IMR-90 (cell line): ENCODE data around the gene DIP2B.

Experiments used
- CEBPB ChIP-seq: IDR thresholded peaks from 2 replicates; pipeline ENCODE4 v1.6.1; 2012; ENCODE audit warnings: low read depth, low read length, improper control_type of control experiment
- FOS ChIP-seq: fragments of 150-350 bp; IDR thresholded peaks from 2 replicates; pipeline ENCODE4 v1.6.1; 2016; ENCODE audit warnings: low read depth, low read length
- MAZ ChIP-seq: IDR thresholded peaks from 2 replicates; pipeline ENCODE4 v1.6.1; 2012; ENCODE audit warnings: low read depth, mild to moderate bottlenecking, low read length, improper control_type of control experiment, moderate library complexity, borderline replicate concordance
- MXI1 ChIP-seq: IDR thresholded peaks from 2 replicates; pipeline ENCODE4 v1.6.1; 2012; ENCODE audit warnings: low read depth, mild to moderate bottlenecking, low read length, moderate library complexity, borderline replicate concordance
- POLR2A ChIP-seq: IDR thresholded peaks from 2 replicates; pipeline ENCODE4 v1.6.1; 2012; ENCODE audit warnings: mild to moderate bottlenecking, low read depth, low read length
- RAD21 ChIP-seq: IDR thresholded peaks from 2 replicates; pipeline ENCODE4 v1.6.1; 2012; ENCODE audit warnings: low read length, improper control_type of control experiment
- RCOR1 ChIP-seq: IDR thresholded peaks from 2 replicates; pipeline ENCODE4 v1.6.1; 2012; ENCODE audit warnings: mild to moderate bottlenecking, low read length, improper control_type of control experiment; ENCODE audit not compliant: insufficient replicate concordance
- RFX5 ChIP-seq: IDR thresholded peaks from 2 replicates; pipeline ENCODE4 v1.8.0; 2012; ENCODE audit warnings: low read depth, mild to moderate bottlenecking, low read length, moderate library complexity
- SMC3 ChIP-seq: fragments of 150-350 bp; IDR thresholded peaks from 2 replicates; pipeline ENCODE4 v1.6.1; 2016; ENCODE audit warnings: low read depth, mild to moderate bottlenecking, antibody characterized with exemption, low read length, moderate library complexity
- TF ChIP-seq, protein P1 (sequence below): conservative IDR thresholded peaks from 2 replicates; pipeline ENCODE4 v1.5.1; 2012; ENCODE audit warnings: mild to moderate bottlenecking, low read depth, low read length, improper control_type of control experiment
- TF ChIP-seq, protein P2 (sequence below): fragments of 150-350 bp; IDR thresholded peaks from 2 replicates; pipeline ENCODE4 v1.6.1; 2017; ENCODE audit warnings: mild to moderate bottlenecking, antibody characterized with exemption, low read length, low read depth
- TF ChIP-seq, protein P3 (sequence below): fragments of 150-350 bp; IDR thresholded peaks from 2 replicates; pipeline ENCODE4 v1.6.1; 2016; ENCODE audit warnings: low read depth, mild to moderate bottlenecking, low read length, moderate library complexity, borderline replicate concordance

DNA sequence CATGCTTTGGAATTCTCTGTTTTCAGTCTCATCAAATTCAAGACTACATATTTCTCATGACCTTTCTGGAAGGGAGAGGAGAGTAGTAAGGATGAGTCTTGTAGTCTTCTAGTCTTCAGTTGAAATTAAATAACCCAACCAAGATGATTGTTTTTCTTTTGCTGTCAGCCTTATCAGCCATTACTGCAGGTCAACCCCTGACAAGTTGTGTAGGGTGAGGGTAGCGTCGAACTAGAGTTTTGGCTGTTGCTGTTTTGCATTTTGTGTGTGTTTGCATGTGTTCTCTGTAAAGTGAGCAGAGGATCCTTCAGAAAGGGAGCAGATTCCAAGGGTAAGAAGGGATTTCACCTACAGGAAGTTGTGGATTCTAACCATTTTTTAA is 28.4 kb downstream of the DIP2B start:
- TF ChIP-seq, protein P1, sequence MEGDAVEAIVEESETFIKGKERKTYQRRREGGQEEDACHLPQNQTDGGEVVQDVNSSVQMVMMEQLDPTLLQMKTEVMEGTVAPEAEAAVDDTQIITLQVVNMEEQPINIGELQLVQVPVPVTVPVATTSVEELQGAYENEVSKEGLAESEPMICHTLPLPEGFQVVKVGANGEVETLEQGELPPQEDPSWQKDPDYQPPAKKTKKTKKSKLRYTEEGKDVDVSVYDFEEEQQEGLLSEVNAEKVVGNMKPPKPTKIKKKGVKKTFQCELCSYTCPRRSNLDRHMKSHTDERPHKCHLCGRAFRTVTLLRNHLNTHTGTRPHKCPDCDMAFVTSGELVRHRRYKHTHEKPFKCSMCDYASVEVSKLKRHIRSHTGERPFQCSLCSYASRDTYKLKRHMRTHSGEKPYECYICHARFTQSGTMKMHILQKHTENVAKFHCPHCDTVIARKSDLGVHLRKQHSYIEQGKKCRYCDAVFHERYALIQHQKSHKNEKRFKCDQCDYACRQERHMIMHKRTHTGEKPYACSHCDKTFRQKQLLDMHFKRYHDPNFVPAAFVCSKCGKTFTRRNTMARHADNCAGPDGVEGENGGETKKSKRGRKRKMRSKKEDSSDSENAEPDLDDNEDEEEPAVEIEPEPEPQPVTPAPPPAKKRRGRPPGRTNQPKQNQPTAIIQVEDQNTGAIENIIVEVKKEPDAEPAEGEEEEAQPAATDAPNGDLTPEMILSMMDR, result no peak
- TF ChIP-seq POLR2A (no peak), CEBPB (no peak), RFX5 (no peak), MAZ (no peak), MXI1 (no peak), RCOR1 (no peak), SMC3 (no peak), FOS (no peak), RAD21 (no peak)
- TF ChIP-seq, protein P2, sequence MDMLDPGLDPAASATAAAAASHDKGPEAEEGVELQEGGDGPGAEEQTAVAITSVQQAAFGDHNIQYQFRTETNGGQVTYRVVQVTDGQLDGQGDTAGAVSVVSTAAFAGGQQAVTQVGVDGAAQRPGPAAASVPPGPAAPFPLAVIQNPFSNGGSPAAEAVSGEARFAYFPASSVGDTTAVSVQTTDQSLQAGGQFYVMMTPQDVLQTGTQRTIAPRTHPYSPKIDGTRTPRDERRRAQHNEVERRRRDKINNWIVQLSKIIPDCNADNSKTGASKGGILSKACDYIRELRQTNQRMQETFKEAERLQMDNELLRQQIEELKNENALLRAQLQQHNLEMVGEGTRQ, result no peak
- TF ChIP-seq, protein P3, sequence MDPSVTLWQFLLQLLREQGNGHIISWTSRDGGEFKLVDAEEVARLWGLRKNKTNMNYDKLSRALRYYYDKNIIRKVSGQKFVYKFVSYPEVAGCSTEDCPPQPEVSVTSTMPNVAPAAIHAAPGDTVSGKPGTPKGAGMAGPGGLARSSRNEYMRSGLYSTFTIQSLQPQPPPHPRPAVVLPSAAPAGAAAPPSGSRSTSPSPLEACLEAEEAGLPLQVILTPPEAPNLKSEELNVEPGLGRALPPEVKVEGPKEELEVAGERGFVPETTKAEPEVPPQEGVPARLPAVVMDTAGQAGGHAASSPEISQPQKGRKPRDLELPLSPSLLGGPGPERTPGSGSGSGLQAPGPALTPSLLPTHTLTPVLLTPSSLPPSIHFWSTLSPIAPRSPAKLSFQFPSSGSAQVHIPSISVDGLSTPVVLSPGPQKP, result no peak
